ENCODE measurements around the gene ARHGAP30. TPM values are rescaled to one million over a fixed set of nuclear protein-coding genes. Genes with fewer than 3 reads are reported as not detected.
"Not testable (repeated sequence)": the region's sequence is repeated elsewhere in the genome, so short reads cannot be mapped to it uniquely, and the experiment has no call there.

Gene ARHGAP30
- total RNA-seq, 1 experiment from 2014 or later = 0.39 TPM

DNA sequence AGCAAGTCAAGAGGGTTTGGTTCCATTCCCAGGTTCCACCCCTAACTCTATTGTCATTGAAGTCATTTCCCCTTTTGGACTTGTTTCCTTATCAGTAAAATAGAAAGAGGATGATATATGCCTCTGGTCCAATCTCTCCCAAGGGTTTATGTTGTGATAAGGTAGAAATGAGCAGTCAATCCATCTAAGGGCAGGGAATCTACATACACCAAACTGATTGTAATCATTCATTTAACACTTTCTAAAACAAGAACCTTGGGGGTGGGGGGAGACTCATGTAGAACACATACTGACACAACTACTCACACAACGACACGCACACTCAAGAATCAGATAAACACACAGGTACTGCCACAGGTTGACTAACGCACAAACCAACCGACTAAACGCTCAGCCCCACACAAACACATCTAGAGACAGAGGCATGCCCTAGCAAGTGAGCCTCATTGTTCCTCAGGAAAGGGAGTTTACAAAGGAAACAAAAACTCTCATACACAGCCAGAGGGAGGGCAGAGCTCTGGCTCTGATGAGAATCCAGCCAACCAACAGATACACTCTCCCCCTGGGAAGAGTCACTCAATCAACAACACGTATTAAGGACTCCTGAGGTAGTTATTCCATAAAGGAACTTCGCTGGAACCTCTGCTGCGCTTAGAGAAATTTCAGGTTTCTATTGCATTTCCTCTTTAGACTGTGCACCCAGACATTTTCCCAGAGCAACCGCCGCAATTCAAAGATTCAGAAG lies 49.8 kb downstream of the ARHGAP30 start:
- no peaks in the 10 kb centered on the region for H3K27me3 ChIP-seq (ENCODE audit: insufficient read depth, low read length)
- H3K4me2 ChIP-seq (ENCODE audit: low read length) = peak overlapping the region; percentile 95
- POLR2A ChIA-PET = interaction anchor here (0.8 to 3.0 kb wide), 7 partner anchors 8 to 113 kb away, joined by 3 to 24 read pairs (median 7); partner anchors contain the start of genes DEDD and TSTD1
- ATAC-seq (no peak), DNase-seq (ENCODE audit: low read depth, low spot score) (no peak)
- no peak overlapping the region for H2AFZ ChIP-seq (ENCODE audit: low read depth, low read length, poor library complexity, severe bottlenecking)
- no peaks in the 10 kb centered on the region for H3K9me3 ChIP-seq (ENCODE audit: control insufficient read depth in 1 of 2, insufficient read depth in 1 of 2, low read depth in 1 of 2, low read length in 2 of 2)
- peak overlapping the region; percentile 96 to 97 for H3K4me3 ChIP-seq (replicated peaks in 1 of 2; ENCODE audit: low read depth in 1 of 2, low read length in 2 of 2)
- 0 out of 2 replicates have a peak, but pooled peaks cover 5% of the 10 kb centered on the region for H4K20me1 ChIP-seq (ENCODE audit: insufficient read depth)
- BruUV-seq (replicated peaks) = no TSS peak
- peaks cover 51% of the 10 kb centered on the region for H3K79me2 ChIP-seq (ENCODE audit: insufficient read depth, low read length)
- peak overlapping the region; percentile 58; the same call in 1 of the 2 replicates for H3K27ac ChIP-seq (ENCODE audit: low read depth, low read length)
- TF ChIP-seq SP1 (IDR thresholded peaks at IDR 0.05; ENCODE audit: low read depth) = no peak
- no peak for TF ChIP-seq ELF1 (IDR thresholded peaks at IDR 0.05; ENCODE audit: borderline replicate concordance, low read depth)
- TF ChIP-seq, protein P1, sequence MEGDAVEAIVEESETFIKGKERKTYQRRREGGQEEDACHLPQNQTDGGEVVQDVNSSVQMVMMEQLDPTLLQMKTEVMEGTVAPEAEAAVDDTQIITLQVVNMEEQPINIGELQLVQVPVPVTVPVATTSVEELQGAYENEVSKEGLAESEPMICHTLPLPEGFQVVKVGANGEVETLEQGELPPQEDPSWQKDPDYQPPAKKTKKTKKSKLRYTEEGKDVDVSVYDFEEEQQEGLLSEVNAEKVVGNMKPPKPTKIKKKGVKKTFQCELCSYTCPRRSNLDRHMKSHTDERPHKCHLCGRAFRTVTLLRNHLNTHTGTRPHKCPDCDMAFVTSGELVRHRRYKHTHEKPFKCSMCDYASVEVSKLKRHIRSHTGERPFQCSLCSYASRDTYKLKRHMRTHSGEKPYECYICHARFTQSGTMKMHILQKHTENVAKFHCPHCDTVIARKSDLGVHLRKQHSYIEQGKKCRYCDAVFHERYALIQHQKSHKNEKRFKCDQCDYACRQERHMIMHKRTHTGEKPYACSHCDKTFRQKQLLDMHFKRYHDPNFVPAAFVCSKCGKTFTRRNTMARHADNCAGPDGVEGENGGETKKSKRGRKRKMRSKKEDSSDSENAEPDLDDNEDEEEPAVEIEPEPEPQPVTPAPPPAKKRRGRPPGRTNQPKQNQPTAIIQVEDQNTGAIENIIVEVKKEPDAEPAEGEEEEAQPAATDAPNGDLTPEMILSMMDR (IDR thresholded peaks at IDR 0.05 in 2 of 3, conservative IDR thresholded peaks at IDR 0.05 in 1 of 3; ENCODE audit: borderline replicate concordance in 1 of 3, insufficient read depth in 1 of 3, low read depth in 2 of 3, low read length in 2 of 3) = no peak
- TF ChIP-seq ZFX (IDR thresholded peaks at IDR 0.05) = no peak
- no peak for TF ChIP-seq CEBPB (IDR thresholded peaks at IDR 0.05; ENCODE audit: low read depth)
- TF ChIP-seq POLR2AphosphoS5 (IDR thresholded peaks at IDR 0.05; ENCODE audit: low read depth, low read length) = peak; percentile 26; the same call in 1 of the 2 replicates
- H3K36me3 ChIP-seq (ENCODE audit: control insufficient read depth in 1 of 2, insufficient read depth in 2 of 2, low read length in 2 of 2) = peaks cover 0 to 2% of the 10 kb centered on the region in 2 experiments; a peak in 1 of 4 replicates
- RAD21 ChIA-PET (ENCODE audit: low non-redundant PET in 1 of 2, low total read pairs in 2 of 2, uncharacterized antibody in 2 of 2, unreplicated experiment in 2 of 2) = interaction anchor here in 1 of 2 experiments (1.2 kb wide), 1 partner anchor 22 kb away, joined by 4 read pairs; no protein-coding TSS in a partner anchor
- H3K9ac ChIP-seq (ENCODE audit: low read length) = peak overlapping the region; percentile 98
- intact Hi-C loops (cut with micrococcal nuclease) = loop anchor here (5.0 kb wide), 2 partner anchors 77 to 132 kb away; partner anchors contain the start of genes KLHDC9 and UFC1
- CTCF ChIA-PET = interaction anchor here (1.3 to 3.0 kb wide), 7 partner anchors 12 to 66 kb away, joined by 3 to 19 read pairs (median 6); partner anchors contain the start of genes ITLN2 and TSTD1
- peaks cover 18 to 41% of the 10 kb centered on the region in 2 experiments for H3K4me1 ChIP-seq (ENCODE audit: control insufficient read depth in 1 of 2, insufficient read depth in 2 of 2, low read length in 2 of 2)
- no peaks in the 10 kb centered on the region for H3K9me2 ChIP-seq (ENCODE audit: insufficient read depth)

DNA sequence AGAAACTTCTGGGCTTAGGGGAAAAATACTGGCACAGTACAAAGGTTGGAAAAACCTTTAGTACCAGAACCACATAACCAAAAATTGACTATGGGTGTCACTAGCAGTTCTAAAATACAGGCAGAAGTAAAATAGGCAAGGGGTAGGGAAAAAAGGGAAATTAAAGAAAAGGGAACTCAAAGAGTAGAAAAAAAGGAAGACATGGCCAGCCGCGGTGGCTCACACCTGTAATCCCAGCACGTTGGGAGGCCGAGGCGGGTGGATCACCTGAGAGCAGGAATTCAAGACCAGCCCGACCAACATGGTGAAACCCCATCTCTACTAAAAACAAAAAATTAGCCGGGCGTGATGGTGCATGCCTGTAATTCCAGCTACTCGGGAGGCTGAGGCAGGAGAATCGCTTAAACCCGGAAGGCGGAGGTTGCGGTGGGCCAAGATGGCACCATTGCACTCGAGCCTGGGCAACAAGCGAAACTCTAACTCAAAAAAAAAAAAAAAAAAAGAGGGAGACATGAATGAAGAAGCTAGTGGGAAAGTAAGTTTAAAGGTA lies 50.5 kb downstream of the ARHGAP30 start:
- H3K9ac ChIP-seq (ENCODE audit: low read length); ATAC-seq; H3K4me3 ChIP-seq (replicated peaks in 1 of 2; ENCODE audit: low read depth in 1 of 2, low read length in 2 of 2); H2AFZ ChIP-seq (ENCODE audit: low read depth, low read length, poor library complexity, severe bottlenecking); H4K20me1 ChIP-seq (ENCODE audit: insufficient read depth); H3K9me3 ChIP-seq (ENCODE audit: control insufficient read depth in 1 of 2, insufficient read depth in 1 of 2, low read depth in 1 of 2, low read length in 2 of 2); H3K27ac ChIP-seq (ENCODE audit: low read depth, low read length); H3K9me2 ChIP-seq (ENCODE audit: insufficient read depth); H3K36me3 ChIP-seq (ENCODE audit: control insufficient read depth in 1 of 2, insufficient read depth in 2 of 2, low read length in 2 of 2); BruUV-seq (replicated peaks); intact Hi-C loops (cut with micrococcal nuclease); RAD21 ChIA-PET (ENCODE audit: low non-redundant PET in 1 of 2, low total read pairs in 2 of 2, uncharacterized antibody in 2 of 2, unreplicated experiment in 2 of 2); DNase-seq (ENCODE audit: low read depth, low spot score); H3K27me3 ChIP-seq (ENCODE audit: insufficient read depth, low read length): not testable (repeated sequence)
- peaks cover 56% of the 10 kb centered on the region for H3K79me2 ChIP-seq (ENCODE audit: insufficient read depth, low read length)
- H3K4me2 ChIP-seq (ENCODE audit: low read length) = peak overlapping the region; percentile 95
- POLR2A ChIA-PET = interaction anchor here (0.8 to 1.2 kb wide), 3 partner anchors 9 to 23 kb away, joined by 3 read pairs; partner anchors contain the start of gene TSTD1
- H3K4me1 ChIP-seq (ENCODE audit: control insufficient read depth in 1 of 2, insufficient read depth in 2 of 2, low read length in 2 of 2) = peaks cover 18 to 42% of the 10 kb centered on the region in 2 experiments
- CTCF ChIA-PET = interaction anchor here (0.7 kb wide), 1 partner anchor 21 kb away, joined by 3 read pairs; no protein-coding TSS in a partner anchor
